Measurements from ENCODE around the gene CLCNKA.
"Not testable (repeated sequence)": the region's sequence is repeated elsewhere in the genome, so short reads cannot be mapped to it uniquely, and the experiment has no call there.

Gene CLCNKA

DNA sequence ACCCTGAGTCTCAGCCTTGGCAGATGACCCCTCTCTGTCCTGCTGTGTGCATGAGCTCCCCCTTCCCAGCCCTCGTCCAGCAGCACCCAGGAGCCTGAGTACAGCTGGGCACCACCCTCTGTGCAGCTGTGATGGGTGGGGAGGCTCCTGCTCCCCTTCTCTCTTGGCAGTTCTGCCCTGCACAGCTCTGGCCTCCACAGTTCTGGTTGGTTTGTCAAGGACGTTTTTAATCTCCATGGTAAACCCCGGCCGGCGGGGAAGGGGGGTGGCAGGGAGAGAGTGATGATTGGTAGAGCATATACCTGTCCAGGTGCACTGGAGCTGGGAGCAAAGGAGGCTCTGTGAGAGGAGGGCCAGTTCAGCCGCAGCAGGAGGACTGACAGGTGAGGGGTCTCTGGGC, at the start of gene CLCNKA:
TSS of gene CLCNKA (plus strand) at position 356 of the 400 bp plus-strand sequence. CDS start 584 bp downstream, outside the sequence.
- Mint-ChIP-seq H3K4me3 (no peak within 1 kb of the TSS), H3K4me1 (no peaks in the 10 kb centered on the region), H3K9me3 (no peaks in the 10 kb centered on the region), H3K27me3 (peaks cover 6% of the 10 kb centered on the region), H3K27ac (no peak within 1 kb of the TSS), H3K36me3 (no peaks in the 10 kb centered on the region)
- DNase-seq (ENCODE audit: low spot score in 2 of 2) (no peak), ATAC-seq (ENCODE audit: low read depth) (no peak)

DNA sequence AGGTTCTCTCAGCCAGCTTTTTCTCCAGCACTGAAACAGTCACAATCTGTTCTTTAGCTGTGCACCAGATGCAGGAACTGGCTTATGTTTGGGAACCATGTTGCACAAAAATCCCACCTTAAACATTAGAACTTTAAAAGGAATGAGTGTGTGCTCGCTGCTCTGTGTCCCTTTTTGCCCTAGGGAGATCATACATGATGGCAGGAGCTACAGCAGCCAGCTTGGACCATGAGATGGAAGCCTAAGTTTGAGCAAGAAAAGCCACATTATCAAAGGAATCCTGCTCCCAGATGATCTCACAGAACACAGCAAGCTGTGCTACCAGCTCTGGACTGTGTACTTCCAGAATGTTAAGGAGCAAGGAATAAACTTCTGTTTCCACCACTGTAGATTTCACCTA, 49.4 kb upstream of the CLCNKA start:
- DNase-seq (ENCODE audit: low spot score in 2 of 2) (no peak), ATAC-seq (ENCODE audit: low read depth) (no peak)
- Mint-ChIP-seq H3K4me3 (no peak overlapping the region), H3K27me3 (no peaks in the 10 kb centered on the region), H3K4me1 (peaks cover 30% of the 10 kb centered on the region), H3K36me3 (peaks cover 26% of the 10 kb centered on the region), H3K27ac (no peak overlapping the region), H3K9me3 (peaks cover 4% of the 10 kb centered on the region)

DNA sequence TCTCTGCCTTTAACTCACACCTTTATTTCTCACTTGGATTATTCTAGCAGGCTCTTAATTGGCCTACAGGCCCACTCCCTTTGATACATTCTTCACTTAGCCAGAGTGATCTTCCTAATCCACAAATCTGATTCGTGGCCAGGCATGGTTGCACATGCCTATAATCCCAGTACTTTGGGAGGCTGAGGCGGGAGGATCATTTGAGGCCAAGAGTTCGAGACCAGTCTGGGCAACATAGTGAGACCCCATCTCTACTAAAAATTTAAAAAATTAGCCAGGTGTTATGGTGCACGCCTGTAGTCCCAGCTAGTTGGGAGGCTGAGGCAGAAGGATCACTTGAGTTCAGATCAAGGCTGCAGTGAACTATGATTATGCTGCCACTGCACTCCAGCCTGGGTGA, 48.1 kb upstream of the CLCNKA start:
- peaks cover 24% of the 10 kb centered on the region for H3K36me3 Mint-ChIP-seq
- peaks cover 4% of the 10 kb centered on the region for H3K9me3 Mint-ChIP-seq
- no peak for ATAC-seq (ENCODE audit: low read depth)
- DNase-seq (ENCODE audit: low spot score in 2 of 2): no peak
- no peaks in the 10 kb centered on the region for H3K27me3 Mint-ChIP-seq
- peaks cover 22% of the 10 kb centered on the region for H3K4me1 Mint-ChIP-seq
- no peak overlapping the region for H3K4me3 Mint-ChIP-seq
- H3K27ac Mint-ChIP-seq: peak overlapping the region; percentile 76

DNA sequence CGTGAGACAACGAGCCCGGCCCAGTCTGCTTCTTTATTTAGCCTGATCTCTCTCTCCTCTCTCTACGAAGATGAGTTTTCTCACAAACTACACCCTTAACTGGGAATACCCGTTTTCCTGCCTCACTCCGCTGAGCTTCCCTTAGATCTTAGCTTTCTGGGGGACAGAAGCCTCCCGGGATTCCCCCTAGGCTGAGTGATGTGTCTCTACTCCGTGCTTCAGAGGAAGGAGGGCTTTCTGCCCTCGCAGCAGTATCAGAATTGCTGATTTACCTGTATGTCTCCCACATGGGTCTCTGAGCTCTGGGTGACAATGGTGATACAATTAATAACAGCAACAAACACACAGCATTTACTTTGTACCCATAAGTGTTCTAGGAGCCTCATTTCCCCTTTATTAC, 47.0 kb upstream of the CLCNKA start:
- peak; percentile 27 for ATAC-seq (ENCODE audit: low read depth)
- Mint-ChIP-seq H3K4me1 (peaks cover 22% of the 10 kb centered on the region), H3K36me3 (peaks cover 22% of the 10 kb centered on the region), H3K4me3 (peak overlapping the region; percentile 98), H3K9me3 (peaks cover 4% of the 10 kb centered on the region), H3K27ac (peak overlapping the region; percentile 98), H3K27me3 (no peaks in the 10 kb centered on the region)
- no peak for DNase-seq (ENCODE audit: low spot score in 2 of 2)

DNA sequence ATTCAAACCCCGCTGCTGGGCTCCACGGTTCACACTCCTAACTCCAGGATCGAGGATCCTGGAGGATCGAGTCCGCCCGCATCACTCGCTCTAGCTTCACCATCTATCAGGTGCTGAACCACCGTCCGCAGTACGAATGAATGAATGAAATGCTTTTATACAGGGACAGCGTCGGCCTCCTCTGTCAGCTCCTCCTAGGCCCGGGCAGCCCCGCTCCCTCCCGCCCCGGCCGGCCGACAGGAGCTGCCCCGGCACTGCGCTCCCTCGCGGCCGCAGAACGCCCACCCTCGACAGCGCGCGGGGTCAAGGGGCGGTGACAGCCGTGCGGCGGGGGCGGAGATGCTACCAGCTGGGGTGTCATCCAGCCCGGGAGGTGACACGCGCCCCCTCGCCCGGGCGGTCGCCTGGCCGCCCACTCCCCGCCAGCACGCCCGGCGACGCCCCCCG, 46.5 kb upstream of the CLCNKA start:
- H3K27ac Mint-ChIP-seq: peak overlapping the region; percentile 98
- H3K4me1 Mint-ChIP-seq: peaks cover 22% of the 10 kb centered on the region
- H3K4me3 Mint-ChIP-seq: peak overlapping the region; percentile 98
- peak; percentile 54 for ATAC-seq (ENCODE audit: low read depth)
- H3K27me3 Mint-ChIP-seq: no peaks in the 10 kb centered on the region
- H3K9me3 Mint-ChIP-seq: peaks cover 4% of the 10 kb centered on the region
- peaks cover 17% of the 10 kb centered on the region for H3K36me3 Mint-ChIP-seq
- no peak for DNase-seq (ENCODE audit: low spot score in 2 of 2)

DNA sequence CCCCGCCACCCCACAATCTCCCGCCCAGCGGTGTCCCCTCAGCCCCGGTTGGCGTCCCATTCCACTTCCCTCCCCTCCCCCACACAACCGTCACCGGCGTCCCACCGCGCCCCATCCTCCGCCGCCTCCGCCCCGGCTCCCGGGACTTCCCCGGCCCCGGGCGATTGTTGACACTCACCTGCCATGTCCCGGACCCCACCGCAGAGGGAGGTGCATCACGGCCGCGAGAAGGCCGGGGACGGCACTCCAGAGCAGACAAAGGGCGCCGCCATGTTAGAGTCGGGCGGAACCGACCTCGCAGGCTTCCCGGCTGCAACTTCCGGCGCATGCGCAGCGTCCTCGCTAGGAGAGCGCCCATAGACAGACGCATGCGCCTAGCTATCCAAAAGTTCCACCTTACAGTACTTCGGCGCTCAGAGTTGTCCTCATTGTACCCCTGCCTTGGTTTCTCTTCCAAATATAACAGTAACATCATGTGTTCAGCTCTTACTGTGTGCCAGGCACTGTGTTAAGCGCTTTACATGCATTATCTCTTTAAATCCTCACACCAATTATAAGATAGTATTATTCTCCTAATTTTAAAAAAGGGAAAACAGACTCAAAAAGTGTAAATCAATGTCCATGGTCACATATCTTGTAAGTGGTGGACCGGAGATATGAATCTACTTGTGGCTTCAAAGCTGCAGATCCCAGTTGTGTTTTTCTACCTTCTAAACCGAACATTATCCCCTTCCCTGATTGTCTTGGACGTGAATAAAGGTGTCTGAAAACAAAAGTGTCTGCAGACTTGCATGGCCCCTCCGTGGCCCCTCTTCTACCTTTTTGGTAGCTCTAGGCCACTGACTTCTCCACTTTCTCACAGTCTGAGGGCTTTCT, 45.8 kb upstream of the CLCNKA start, which contains the start of gene ZBTB17:
TSS of gene ZBTB17 (minus strand) at position 297 of the 876 bp plus-strand sequence. CDS start 27,606 bp downstream, outside the sequence.
- DNase-seq (ENCODE audit: low spot score in 2 of 2) (peak; percentile 94 to 98), ATAC-seq (ENCODE audit: low read depth) (peak; percentile 82)
- no peaks in the 10 kb centered on the region for H3K27me3 Mint-ChIP-seq
- H3K4me1 Mint-ChIP-seq: peaks cover 22% of the 10 kb centered on the region
- peak within 1 kb of the TSS; percentile 98 for H3K4me3 Mint-ChIP-seq
- H3K9me3 Mint-ChIP-seq: peaks cover 4% of the 10 kb centered on the region
- peaks cover 17% of the 10 kb centered on the region for H3K36me3 Mint-ChIP-seq
- H3K27ac Mint-ChIP-seq: peak within 1 kb of the TSS; percentile 98

DNA sequence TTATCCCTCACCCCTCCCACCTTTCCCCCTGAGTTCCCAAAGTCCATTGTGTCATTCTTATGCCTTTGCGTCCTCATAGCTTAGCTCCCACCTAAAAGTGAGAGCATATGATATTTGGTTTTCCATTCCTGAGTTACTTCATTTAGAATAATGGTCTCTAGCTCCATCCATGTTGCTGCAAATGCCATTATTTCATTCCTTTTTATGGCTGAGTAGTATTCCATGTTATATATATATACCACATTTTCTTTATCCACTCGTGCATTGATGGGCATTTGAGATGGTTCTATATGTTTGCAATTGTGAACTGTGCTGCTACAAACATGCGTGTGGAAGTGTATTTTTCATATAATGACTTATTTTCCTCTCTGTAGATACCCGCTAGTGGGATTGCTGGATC, 43.9 kb upstream of the CLCNKA start:
- not testable (repeated sequence) for ATAC-seq (ENCODE audit: low read depth); H3K4me3 Mint-ChIP-seq; H3K36me3 Mint-ChIP-seq; DNase-seq (ENCODE audit: low spot score in 2 of 2); H3K27me3 Mint-ChIP-seq; H3K9me3 Mint-ChIP-seq; H3K27ac Mint-ChIP-seq
- peaks cover 19% of the 10 kb centered on the region for H3K4me1 Mint-ChIP-seq

DNA sequence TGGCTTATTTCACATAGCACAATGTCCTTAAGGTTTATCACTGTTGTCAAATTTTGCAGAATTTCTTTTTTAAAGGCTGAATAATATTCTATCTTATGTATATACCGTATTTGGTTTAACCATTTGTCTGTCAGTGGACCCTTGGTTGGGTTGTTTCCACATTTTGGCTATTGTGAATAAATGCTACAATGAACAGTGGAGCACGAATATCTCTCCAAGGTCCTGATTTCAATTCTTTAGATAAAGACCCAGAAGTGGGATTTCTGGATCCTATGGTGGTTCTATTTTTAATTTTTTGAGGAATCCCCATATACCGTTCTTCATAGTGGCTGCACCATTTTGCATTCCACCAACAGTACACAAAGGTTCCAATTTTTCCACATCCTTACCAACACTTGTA, 40.2 kb upstream of the CLCNKA start:
- peaks cover under 1% of the 10 kb centered on the region for H3K9me3 Mint-ChIP-seq

DNA sequence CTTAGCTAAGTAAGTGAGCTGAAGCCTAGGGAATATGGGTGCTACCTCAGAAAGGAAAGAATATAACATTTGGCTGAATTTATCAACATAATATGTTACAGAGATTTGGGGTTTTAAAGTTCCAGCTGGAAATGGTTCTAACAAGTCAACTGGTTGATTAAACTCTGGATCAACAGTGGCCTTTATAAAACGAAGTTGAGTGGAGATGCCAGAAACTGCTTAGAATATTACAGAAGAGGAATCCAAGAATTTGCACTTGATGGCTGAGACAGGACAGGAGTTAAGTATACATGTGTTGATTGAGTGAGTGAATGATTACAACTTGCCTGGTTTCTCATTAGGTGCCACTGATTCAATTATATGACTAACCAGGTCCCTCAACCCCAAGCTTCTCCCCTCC, 38.6 kb upstream of the CLCNKA start:
- H3K4me3 Mint-ChIP-seq: no peak overlapping the region
- DNase-seq (ENCODE audit: low spot score in 2 of 2): no peak

More for the DNA sequence above, 40.2 kb upstream of the CLCNKA start:
- DNase-seq (ENCODE audit: low spot score in 2 of 2): no peak
- peaks cover under 1% of the 10 kb centered on the region for H3K4me1 Mint-ChIP-seq
- no peaks in the 10 kb centered on the region for H3K36me3 Mint-ChIP-seq
- H3K4me3 Mint-ChIP-seq: no peak overlapping the region
- no peak overlapping the region for H3K27ac Mint-ChIP-seq
- no peaks in the 10 kb centered on the region for H3K27me3 Mint-ChIP-seq
- no peak for ATAC-seq (ENCODE audit: low read depth)

DNA sequence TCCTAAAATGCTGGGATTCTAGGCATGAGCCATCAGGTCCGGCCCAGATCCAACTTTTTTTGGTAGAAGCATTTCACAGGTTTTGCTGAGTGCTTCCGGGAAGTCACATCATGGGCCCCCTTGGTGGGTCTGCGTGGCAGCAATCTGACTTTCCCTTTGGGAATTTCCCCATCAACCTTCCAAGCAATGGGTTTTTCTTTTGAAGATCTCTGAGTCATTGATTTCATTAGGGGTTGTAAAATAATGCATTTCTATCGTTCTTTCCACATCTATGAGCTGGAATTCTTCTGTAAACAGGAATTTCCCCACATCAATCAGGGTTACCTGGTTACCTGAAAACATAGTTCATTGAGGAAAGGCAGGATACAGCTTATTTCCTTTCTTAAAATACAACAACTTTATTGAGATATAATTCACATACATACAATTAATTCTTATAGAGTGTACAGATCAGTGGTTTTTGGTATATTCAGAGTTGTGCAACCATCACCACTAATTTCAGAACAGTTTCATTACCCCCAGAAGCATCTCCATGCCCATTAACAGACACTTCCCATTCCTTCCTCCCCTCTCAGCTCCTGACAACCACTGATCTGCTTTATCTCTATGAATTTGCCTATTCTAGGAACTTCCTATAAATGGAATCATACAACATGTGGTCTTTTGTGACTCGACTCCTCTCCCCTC, 36.1 kb upstream of the CLCNKA start:
- peaks cover 4% of the 10 kb centered on the region for H3K27me3 Mint-ChIP-seq

More for the DNA sequence above, 38.6 kb upstream of the CLCNKA start:
- H3K4me1 Mint-ChIP-seq: no peaks in the 10 kb centered on the region
- no peaks in the 10 kb centered on the region for H3K36me3 Mint-ChIP-seq
- no peak overlapping the region for H3K27ac Mint-ChIP-seq
- no peaks in the 10 kb centered on the region for H3K27me3 Mint-ChIP-seq
- ATAC-seq (ENCODE audit: low read depth): no peak
- H3K9me3 Mint-ChIP-seq: no peaks in the 10 kb centered on the region

DNA sequence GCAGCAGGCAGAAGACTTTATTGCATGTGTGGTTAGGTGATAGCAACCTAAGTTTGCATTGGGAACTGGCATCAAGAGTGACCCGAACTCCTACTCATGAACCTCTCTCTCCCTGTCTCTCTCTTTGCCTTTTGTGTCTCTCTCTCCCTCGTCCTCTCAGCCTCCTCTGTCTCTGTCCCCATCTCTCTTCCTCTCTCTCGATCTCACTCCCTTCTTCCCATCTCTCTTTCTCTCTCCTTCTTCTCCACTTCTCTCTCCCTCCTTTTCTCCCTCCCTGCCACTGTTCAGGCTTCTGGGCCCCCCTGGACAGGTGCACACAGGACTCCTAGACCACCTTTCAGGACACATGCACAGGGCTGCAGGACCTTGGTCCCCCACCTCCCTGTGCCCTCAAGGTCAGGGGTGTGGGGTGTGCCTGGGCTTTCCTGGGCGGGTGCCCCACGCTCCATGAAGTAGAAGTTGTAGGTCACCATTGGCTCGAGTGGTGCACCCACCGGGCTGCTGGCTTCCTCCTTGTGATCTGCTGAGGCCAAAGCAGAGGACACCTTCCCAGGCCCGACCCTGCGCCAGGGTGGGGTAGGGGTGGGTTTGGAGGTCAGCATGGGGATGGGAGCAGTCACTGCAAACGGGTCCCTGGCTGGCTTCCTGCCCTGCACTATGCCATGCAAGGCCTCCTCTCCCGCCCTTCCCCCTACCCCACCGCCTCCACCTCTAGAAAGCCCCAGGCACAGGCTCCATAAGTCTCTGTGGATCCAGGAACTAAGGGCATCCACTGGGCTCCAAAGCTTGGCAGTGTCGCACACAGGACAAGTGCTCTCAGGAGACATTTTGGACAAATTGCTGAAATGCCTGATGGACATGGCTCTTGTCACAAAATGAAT, 32.7 kb upstream of the CLCNKA start:
- Mint-ChIP-seq H3K27ac (no peak overlapping the region), H3K9me3 (no peaks in the 10 kb centered on the region), H3K36me3 (no peaks in the 10 kb centered on the region), H3K4me1 (no peaks in the 10 kb centered on the region), H3K4me3 (no peak overlapping the region), H3K27me3 (peaks cover 4% of the 10 kb centered on the region)
- ATAC-seq (ENCODE audit: low read depth) (no peak), DNase-seq (ENCODE audit: low spot score in 2 of 2) (no peak)

More for the DNA sequence above, 36.1 kb upstream of the CLCNKA start:
- DNase-seq (ENCODE audit: low spot score in 2 of 2) (no peak), ATAC-seq (ENCODE audit: low read depth) (no peak)
- H3K4me3 Mint-ChIP-seq: no peak overlapping the region
- no peaks in the 10 kb centered on the region for H3K4me1 Mint-ChIP-seq
- no peaks in the 10 kb centered on the region for H3K9me3 Mint-ChIP-seq
- no peak overlapping the region for H3K27ac Mint-ChIP-seq
- no peaks in the 10 kb centered on the region for H3K36me3 Mint-ChIP-seq

DNA sequence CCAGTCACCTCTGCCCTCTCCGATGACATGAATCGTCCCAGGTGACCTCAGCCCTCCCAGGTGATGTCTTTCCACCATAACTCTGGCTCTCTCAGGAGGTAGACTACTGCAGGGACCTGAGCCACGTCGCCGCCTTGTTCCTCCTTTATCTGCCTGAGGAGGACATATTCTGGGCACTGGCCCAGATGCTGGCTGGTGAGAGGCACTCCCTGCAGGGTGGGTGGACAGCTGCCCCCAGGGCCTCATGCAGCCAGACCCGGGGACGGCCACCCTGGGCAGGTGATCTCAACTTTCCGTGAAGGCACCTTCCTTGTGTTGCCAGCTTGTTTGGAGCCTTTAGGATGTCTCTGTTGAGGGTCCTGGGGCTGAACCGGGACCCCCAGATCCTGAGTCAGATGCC, 32.1 kb upstream of the CLCNKA start:
- Mint-ChIP-seq H3K36me3 (no peaks in the 10 kb centered on the region), H3K27ac (no peak overlapping the region), H3K27me3 (peaks cover 4% of the 10 kb centered on the region), H3K4me3 (no peak overlapping the region), H3K4me1 (no peaks in the 10 kb centered on the region), H3K9me3 (no peaks in the 10 kb centered on the region)
- no peak for ATAC-seq (ENCODE audit: low read depth)
- DNase-seq (ENCODE audit: low spot score in 2 of 2): no peak

DNA sequence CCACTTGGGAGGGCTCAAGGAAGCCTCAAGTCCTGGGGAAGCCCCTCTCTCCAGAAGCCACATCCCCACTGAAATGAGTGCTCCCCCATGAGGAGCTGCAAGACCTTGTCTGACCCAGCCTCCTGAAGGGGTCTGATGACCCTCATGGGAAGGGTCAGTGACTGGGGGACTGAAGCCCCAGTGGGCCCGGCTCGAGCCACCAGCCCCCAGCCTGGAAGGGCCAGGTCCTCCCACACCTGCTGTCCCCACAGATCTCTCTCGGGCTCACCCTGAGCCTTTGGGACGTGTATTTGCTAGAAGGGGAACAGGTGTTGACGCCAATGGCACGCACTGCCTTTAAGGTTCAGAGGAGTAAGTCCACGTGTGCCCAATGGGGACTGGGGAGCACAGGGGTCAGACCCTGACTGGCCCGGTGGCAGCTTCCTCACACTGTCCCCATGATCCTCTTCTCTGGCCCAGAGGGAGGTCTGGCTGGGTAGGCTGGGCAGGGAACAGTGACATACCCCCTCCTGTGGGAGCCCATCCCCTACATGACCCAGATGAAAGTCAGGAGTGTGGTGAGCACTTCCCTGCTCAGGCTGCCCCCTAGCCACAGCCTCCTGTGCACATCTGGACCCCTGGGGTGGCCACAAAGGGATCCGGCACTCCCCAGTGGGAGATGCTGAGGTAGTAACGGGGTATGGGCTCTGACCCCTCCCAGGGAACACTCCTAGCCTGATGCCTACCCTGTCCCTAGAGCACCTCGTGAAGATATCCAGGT, 30.2 kb upstream of the CLCNKA start:
- no peak overlapping the region for H3K27ac Mint-ChIP-seq

More for the DNA sequence above, 30.2 kb upstream of the CLCNKA start:
- H3K27me3 Mint-ChIP-seq: peaks cover 4% of the 10 kb centered on the region
- H3K4me1 Mint-ChIP-seq: no peaks in the 10 kb centered on the region
- H3K4me3 Mint-ChIP-seq: no peak overlapping the region
- ATAC-seq (ENCODE audit: low read depth) (no peak), DNase-seq (ENCODE audit: low spot score in 2 of 2) (no peak)
- H3K9me3 Mint-ChIP-seq: no peaks in the 10 kb centered on the region
- H3K36me3 Mint-ChIP-seq: no peaks in the 10 kb centered on the region

All from memory B cell (primary cell).